IPS-NIHi11 (cell line): ENCODE results near the gene PTPN22.
"Not testable (repeated sequence)": the region's sequence is repeated elsewhere in the genome, so short reads cannot be mapped to it uniquely, and the experiment has no call there.

Experiments used
- DNase-seq: peaks from one replicate; pipeline ENCODE4 v3.0.0; 2012; ENCODE audit warnings: mixed read lengths, low spot score

The PTPN22 gene

DNA sequence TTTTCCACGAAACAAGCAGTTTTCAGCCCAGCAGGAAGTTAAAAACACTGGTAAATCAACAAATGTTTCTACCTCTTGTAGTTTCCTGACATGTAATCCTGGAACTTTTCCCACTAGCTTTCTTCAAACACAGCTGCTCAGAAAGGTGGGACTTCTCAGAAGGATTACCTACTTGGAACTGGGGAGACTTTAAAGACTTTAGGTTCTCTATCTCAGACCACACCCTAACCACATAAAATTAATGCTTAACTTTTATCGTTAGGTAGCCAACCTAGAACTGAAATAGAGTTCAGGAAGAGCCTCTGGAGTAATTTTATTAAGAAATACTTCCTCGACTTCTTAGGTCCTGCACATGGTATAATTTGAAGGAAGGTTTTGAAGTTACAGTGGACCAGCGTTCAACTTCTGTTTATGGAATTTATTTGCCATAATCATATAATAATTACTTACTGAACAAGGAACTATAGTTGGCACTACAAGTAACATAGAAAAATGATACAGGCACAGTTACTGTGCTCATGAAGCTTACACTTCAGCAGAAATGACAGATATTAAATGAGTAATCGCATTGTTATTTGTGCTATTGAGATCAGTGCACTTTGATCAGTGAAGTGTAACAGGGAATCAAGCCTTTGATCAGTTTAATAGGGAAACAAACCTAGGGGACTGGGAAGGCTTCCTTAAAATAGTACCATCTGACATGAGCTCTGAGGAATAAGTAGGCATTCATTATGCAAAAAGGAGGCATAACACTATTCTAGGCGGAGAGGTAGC, 16.1 kb upstream of the PTPN22 start, which contains the start of gene BCL2L15:
TSS of gene BCL2L15 (minus strand) at position 180 of the 774 bp plus-strand sequence. CDS start 206 bp downstream, outside the sequence.
- DNase-seq, result no peak

DNA sequence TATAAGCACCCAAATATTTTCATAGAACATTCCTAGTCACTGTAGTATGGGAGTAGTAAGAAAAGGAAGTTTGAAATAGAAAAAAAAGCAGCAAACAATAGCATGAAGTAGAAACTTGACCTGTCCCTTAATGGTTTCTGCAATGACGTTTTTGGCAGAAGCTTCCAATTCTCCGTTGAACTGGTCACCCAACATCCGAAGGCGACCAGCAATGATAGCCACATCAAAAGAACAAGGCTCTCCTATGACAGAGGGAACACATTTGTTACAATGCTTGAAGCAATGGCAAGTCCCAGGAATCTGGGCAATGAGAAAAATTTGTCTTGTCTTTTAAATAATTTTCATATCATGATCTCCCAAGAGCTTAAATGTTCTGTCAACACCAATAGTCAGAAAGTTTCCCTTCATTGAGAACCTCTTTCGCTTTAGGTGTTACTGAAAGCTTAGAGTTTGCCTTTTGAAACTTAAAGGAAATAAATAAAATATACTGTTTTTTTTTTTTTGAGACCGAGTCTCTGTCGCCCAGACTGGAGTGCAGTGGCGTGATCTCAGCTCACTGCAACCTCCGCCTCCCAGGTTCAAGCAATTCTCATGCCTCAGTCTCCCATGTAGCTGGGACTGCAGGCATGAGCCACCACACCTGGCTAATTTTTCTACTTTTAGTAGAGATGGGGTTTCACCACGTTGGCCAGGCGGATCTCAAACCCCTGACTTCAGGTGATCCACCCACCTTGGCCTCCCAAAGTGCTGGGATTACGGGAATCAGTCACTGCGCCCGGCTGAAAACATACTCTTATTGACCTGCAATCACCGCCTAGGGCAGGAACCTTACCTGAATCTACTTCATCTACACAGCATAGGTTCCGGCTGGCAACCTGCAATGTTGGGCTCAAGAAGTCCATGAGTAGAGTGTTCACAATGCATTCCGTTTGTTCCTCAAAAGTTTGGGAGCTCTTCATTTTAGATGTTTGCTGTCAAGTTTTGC, 15.2 kb upstream of the PTPN22 start:
- DNase-seq, result no peak

DNA sequence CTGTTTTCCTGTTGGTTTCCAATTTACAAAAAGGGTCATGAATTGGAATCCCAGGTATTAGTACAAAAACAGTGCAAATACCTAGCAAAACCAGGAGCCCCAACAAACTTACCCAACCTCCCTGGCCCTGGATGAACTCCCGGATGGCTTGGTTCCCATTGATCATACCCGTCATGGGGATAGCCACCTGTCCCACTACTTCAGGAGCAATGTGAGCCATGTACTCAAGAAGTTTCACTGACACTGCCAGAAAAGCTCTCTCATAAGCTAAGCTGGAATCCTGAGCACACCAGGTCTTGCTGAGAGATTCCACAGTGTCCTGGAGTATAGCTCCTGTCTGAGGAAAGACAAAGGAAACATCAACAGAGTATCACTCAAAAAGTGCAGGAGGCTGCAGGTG, 10.1 kb upstream of the PTPN22 start:
- no peak for DNase-seq

DNA sequence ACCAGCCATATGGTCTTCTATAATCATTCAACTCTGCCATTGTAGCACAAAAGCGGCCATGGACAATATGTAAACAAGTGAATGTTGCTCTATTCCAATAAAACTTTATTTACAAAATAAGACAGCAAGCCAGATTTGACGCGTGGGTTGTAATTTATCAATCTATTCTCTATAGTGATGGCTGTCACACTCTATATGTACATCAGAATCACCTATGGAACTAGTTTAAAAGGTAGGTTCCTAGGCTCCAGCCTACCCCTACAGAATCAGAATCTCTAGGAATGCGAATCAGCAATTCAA, 8.2 kb upstream of the PTPN22 start:
- no peak for DNase-seq

DNA sequence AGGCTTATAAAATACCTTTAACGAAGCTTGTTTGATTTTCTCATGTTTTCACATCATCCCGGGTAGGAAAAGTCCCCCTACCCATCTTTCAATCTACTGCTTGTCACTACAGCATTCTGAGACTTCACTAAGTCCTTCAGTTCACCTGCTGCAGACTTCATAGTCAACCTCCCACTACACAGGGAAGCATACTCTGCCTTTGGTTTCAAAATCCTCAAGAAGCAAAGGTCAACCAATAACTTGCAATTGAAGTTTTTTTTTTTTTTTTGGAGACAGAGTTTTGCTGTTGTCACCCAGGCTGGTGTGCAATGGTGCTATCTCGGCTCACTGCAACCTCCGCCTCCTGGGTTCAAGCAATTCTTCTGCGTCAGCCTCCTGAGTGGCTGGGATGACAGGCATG, 4.7 kb upstream of the PTPN22 start:
- no peak for DNase-seq

DNA sequence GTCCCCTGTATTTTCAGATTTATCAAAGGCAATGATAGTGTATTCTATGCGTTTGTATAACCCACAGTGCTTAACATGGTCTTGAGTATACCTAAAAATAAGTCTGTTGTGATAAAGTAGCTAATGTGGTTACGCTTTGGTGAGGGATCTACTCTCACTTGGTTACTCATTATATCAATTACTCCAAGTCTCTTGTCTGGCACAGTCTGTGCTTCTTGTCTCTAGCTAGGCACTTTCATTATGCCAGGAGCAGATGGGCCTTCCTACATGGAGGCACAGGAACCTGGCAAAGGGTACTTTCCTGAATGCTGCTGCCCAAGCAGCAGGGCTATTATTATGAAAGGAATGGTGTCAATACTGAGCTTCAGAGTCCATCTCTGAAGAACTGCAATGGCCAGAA, 4.2 kb upstream of the PTPN22 start:
- DNase-seq, result no peak

DNA sequence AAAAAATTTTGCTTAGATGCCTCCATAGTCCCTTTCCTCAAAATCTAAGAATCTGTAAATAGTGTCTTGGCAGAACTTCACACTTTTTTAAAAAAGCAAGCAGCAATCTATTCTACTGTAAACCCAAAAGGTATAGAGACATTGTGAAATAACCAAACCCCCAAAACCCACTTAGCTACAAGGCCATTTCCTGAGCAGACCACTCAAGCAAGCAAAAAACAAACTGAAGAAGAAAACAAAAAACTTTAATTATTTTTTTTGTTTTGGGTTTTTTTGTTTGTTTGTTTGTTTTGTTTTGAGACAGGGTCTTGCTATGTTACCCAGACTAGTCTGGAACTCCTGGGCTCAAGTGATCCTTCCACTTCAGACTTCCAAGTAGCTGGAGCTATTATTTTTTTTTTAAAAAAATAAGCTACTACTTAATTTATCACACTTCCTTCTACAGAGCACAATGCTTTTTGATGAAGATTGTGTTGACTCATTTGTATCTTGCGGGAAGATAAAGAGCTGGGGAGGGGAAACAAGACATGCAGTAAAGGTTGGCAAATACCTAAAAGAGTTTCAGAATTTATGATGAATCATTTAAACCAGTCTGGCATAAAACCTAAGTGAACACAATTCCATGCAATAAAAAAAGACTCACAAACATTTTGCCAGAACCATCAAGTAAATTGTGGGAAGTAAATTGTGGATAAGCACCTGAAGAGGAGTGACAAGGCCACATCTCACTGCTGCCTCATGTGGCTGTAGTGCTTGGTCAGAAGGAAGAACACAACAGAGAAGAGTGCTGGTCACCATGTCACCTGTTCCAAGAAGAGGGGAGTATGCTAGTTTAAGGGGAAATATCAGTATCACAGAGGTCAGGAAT, 2.7 kb upstream of the PTPN22 start:
- peak; percentile 32 for DNase-seq

DNA sequence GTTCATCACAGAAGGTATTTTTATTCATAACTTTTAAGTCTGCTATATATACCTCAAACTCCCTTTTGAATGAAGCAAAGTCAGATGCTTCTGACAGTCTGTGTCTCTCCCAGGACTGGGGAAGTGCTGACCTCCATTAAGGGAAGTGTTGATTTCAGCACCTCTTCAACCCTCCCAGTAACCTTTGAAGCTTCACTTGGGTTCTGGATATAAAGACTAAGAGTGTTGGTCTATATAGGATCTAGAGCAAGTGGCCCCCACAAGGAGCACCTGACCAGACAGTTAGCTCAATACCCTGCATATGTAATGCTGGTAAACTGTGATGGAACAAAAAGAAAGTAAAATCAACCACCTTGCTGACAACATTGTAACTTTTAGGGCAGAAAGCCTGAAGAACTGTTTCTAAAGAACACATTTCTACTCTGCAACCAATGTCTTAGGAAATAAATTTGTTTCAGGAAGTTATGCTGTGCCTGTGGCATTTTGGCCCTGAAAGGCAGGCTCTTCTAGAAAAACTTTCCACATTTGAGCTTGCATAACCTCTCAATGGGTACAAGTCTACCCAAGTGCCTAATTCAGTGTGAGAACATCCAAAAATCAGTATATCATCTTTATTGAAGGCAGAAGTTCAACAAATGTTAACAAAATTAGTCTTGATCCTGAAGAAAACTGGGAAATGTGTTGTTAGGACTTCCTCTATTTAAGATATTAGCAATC, 865 bp upstream of the PTPN22 start:
- DNase-seq, result no peak

DNA sequence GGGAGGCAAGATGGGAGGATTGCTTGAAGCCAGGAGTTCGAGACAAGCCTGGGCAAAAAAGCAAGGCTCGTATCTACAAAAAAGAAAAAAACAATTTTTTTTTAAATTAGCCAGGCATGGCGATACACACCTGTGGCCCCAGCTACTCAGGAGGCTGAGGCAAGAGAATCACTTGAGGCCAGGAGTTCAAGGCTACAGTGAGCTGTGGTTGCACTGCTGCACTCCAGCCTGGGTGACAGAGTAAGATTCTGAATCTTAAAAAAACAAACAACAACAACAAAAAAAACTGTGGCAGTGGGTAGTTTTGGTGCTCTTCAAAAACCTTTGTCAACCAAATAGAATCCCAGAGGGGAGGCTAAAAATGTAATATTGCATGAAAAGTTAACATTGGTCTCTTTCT, 734 bp downstream of the PTPN22 start:
- no peak for DNase-seq

DNA sequence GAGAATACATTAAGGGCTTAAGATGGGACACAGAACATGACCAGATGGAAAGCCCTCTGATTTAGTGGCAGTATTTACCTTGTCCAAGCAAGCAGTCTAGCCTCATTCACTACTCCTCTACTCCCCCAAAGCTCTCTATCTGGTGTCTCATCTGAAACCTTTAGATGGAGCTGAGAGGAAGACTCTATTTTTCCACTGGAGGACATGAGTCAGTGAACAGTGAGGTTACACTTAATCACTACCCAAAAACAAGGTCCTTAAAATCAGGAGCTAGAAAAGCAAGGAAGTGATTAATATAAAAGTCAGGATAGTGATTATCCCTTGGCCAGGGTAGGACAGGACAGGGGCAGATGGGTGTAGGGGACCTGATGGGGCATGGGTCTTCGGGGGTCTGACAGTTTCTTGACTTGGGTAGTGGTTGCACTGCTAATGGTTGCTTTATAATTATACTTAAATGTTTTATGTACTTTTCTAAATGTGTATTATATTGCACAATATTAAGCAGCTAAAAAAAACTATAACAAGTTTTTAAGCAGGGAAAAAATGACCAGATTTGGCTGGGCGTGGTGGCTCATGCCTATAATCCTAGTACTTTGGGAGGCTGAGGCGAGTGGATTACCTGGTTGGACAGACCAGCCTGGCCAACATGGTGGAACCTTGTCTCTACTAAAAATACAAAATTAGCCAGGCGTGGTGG, 3.0 kb downstream of the PTPN22 start:
- no peak for DNase-seq

DNA sequence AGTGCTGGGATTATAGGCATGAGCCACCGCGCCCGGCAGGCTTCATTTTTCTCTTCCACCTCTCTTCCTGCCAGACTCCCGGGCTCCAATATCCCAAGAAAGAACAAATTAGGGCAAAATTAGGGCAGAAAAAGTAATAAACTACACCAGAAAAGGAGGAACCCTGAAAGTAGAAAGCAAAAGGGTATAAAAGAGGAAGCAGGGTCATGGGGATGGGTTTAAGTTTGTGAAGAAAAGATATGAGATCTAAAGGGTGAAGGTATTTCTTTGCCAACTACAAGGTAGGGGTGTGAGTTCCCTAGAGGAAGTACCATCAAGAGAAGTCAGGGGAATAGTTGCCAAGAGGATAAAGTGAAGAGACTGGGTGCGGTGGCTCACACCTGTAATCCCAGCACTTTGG, 9.9 kb downstream of the PTPN22 start:
- no peak for DNase-seq

DNA sequence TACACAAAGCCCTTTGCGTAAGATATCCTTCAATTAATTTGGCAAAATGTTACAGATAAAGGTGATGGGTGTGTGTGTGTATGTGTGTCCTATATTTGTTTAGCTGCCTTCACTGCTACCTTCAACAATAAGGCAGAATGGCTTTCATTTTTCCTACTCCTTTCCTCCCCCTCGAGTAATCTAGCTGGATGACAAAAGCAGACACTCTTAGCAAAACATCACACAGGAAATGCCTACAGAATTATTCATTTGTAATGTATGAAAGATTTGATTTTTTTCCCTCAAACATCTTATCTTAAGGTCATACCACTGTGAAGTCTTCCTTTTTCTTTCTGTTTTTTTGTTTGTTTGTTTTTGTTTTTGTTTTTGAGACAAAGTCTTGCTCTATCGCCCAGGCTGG, 10.6 kb downstream of the PTPN22 start:
- no peak for DNase-seq

DNA sequence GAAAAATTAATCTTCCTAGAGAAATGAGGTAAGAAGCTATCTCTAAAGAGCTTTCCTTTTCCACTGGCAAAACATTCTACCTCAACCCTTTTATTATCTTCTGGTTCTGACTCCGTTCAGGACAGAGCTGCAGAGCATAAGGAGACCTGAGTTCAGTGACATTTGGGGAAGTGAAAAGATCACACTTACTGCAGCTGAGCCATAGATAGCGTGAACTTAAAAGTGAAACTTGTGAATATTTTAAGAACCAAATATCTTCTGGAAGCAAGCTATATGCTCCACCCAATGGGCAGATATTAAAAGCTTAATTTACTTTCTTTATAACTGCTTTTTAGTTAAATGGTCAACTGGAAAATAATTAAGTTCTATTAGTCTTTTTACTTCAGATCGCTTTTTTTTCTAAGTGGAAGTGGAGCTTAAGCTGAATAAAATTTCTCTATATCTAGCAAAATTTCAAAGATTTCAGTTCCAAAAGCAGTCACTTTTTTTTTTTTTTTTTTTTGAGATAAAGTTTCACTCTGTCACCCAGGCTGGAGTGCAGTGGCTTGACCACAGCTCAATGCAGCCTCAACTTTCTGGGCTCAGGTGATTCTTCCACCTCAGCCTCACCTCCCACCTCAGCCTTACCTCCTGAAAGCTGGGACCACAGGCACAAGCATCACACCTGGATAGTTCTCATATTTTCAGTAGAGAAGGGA, 11.9 kb downstream of the PTPN22 start:
- DNase-seq, result no peak

DNA sequence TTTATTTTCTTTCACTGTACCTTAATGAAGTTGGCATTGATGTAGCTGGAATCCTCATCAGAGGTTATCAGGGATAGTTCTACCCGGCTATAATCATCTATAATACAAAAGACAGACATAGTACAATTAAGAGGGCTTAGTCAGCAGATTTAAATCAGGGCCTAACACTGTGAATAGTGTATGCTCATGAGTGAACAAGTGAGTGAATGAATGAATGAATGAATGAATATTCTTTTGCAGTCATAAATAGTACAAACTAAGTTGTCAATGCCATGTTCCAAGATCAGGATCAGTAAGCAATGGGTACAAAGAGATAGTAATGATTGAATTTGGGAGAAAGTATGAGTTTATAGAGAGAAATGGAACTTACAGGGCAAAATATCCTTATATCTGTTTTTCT, 12.5 kb downstream of the PTPN22 start:
- no peak for DNase-seq

DNA sequence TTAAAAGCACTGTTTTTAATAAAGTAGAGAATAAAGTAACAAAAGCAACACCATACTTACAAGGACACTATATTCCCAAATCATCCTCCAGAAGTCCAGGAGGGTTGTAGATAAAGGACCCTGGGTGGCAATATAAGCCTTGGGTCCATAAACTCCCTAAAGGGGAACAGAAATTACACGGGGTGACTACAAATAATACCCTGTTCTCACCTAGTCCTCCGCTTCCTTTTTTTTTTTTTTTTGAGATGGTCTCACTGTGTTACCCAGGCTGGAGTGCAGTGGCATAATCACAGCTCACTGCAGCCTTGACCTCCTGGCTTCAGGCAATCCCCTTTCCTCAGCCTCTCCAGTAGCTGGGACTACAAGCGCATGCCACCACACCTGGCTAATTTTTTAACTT, 13.1 kb downstream of the PTPN22 start:
- no peak for DNase-seq

DNA sequence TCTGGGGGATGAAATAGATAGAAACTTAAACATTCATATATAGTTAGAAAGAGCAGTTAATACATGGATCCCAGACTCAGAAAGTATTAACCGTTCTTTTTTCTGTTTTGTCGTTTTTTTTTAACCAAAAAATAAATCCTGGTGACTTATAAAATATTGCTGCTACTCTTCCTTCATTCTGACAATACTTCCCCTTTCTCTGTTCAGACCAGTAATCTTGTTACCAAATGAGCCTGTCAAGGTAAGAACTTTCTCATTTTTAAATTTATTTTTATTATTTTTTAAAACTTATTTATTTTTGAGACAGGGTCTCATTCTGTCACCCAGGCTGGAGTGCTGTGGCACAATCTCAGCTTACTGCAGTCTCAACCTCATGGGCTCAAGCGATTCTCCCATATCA, 13.7 kb downstream of the PTPN22 start:
- DNase-seq, result no peak

DNA sequence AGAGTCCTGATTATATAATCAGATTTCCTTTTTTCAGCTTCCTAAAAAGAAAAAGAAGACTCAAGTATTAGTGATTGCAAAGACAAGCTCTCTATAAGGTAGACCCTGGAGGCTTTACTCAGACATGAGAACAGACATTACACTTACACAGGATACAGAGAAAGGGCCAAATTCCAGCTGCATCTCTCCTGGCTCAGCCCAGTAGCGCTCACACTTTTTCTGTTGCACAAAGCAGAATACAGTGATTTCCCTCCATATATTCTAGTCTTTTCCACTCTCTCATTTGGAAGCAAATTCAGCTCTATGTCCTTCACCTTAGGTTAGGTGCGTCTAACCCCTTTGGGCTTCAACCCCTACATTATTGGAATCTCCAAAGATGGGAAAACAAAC, 15.1 kb downstream of the PTPN22 start:
- no peak for DNase-seq

DNA sequence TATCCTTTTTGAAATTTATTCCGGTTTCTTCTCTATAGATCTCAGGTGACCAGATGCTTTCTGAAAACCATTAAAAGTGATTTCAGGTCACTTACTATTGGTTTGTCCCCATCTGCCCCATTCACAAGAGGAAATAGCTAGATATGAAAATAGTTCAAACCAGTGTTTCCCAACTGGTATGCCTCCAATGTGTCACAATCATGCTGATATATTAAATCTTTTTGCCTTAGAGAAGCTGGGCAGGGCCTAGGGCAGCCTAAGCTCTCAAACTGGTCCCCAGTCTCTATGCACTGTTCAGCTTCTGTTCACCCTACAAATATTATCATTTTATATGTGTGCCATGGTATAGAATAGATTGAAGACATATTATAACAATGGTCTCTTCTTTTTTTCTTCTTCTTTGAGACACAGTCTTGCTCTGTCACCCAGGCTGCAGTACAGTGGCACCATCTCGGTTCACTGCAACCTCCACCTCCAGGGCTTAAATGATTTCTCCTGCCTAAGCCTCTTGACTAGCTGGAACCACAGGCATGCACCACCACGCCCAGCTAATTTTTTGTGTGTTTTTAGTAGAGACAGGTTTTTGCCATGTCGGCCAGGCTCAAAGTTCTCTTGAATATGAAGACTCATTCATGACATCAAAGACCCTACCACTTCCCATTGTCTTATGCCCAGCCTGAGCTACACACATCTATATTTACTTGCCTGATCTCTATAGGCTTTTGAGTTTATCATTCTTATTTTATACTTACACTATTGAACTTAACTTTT, 15.7 kb downstream of the PTPN22 start:
- no peak for DNase-seq

DNA sequence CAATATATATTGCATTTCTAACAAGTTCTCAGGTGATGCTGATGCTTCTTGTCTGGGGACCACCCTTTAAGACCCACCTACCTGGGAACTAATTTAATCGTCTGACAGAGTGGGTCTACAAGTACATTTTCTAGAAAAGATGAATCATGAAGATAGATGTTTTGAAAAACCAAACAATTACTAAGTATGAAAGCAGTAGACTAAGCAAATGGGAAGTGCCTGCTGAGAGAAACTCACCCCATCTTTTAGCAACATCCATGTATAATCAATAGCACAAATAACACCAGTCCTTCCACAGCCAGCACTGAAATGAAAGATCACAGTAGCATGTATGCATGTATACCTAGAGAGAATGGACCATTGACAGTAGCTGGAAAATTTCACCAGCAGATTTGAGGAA, 17.3 kb downstream of the PTPN22 start:
- DNase-seq, result no peak

DNA sequence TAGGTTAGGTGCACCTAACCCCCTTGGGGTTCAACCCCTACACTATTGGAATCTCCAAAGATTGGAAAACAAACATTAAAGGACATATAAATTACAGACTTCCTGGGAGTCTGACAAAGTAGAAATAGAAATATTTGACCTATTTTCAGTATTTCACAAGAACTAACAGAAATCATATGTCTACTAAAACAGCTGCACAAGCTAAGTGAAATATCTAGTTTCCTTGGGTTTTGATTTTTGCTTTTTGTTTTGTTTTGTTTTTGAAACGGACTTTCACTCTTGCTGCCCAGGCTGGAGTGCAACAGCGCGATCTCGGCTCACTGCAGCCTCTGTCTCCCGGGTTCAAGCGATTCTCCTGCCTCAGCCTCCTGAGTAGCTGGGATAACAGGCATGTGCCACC, 18.8 kb downstream of the PTPN22 start:
- not testable (repeated sequence) for DNase-seq
